Activated T-cell treated with anti-CD3 and anti-CD28 coated beads for 24 hours (primary cell): ENCODE results near the gene ADI1.
A peak's percentile ranks its signal among the peaks of the same experiment; 100 is the strongest.
"Not testable (repeated sequence)": the region's sequence is repeated elsewhere in the genome, so short reads cannot be mapped to it uniquely, and the experiment has no call there.

ENCODE experiments used
- DNase-seq: peaks from one replicate; pipeline ENCODE4 v3.0.0-alpha.2; 2020; ENCODE audit warnings: low read depth

The ADI1 gene

DNA sequence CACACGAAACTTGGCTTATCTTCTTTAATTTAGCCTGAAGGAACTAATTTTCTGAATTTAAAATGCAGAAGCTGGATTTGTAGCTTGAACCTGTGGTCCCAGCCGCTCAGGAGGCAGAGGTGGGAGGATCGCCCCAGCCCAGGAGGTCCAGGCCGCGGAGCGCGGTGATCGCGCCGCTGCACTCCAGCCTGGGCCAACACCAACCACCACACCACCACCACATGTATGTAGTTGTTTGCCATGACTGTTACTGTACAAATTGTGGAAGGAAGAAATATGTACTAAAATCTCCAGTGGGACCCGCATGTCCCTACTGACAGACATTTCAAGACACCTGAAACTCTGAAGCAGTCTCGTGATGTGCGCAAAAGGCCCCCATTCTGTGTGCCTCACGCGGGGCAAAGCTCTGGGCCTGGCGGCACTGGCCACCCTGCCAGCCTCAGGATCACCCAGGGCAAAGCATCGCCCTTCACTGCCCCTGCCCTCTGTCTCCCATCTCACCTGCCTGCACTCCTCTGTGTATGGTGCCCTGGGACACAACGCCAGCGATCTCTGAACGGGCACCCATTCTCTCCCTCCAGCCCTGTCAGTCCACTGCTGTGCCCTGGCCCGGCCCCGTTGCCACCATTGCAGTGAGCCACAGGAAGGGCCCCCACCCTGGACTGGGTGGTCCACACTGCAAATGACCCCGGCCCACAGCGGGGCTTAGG, 10.1 kb upstream of the ADI1 start:
- DNase-seq = no peak

DNA sequence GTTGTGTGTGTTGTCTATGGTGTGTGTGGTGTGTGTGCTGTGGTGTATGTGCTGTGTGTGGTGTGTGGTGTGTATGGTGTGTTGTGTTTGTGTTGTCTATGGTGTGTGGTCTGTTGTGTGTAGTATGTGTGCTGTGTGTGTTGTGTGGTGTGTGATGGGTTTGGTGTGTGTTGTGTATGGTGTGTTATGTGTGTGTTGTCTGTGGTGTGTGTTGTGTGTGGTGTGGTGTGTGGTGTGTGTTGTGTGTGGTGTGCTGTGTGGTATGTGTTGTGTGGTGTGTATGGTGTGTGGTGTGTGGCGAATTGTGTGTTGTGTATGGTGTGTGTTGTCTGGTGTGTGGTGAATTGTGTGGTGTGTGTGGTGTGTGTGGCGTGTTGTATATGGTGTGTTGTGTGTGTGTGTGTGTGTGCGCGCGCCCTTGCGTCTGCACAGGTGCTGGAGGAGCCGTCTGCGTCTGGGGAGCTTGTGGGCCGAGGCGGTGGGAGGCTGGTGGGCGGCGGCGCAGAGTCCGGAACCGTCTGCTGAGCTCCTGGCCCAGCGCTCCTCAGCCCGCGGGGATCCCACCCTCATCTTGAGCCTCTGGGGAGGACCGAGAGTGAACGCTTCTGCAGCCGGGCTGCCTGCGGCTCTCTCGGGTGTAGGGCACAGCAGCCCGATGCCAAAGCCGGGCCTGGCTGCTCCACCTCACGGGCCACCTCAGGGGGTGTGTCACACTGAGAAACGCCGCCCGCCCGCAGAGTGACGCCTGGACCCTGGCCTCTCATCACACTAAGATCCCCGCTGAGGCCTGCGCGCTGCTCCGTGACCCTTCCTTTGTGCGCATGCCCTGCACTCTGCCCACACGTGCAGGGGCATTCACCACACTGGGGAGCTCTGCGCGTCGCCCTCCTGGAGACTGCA, 8.8 kb upstream of the ADI1 start:
- DNase-seq = no peak

DNA sequence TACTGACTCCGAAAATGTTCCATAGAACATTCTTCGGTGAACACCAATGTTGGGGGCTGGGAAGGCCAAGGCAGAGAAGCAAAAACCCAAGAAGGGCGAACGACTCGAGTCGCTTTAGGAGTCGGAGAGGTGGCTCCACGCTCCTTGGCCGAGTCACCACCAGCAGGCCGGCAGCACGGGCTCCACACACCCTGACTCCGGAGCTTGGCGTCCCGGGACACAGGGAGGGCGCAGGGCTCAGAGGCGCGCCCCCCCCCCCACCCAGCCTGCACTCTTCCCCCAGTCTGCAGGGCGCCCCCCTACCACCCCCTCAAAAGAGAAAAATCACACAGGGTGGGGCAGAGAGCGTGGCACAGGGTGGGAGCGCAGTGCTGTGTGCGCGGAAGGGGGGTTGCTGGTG, 7.5 kb upstream of the ADI1 start:
- no peak for DNase-seq

DNA sequence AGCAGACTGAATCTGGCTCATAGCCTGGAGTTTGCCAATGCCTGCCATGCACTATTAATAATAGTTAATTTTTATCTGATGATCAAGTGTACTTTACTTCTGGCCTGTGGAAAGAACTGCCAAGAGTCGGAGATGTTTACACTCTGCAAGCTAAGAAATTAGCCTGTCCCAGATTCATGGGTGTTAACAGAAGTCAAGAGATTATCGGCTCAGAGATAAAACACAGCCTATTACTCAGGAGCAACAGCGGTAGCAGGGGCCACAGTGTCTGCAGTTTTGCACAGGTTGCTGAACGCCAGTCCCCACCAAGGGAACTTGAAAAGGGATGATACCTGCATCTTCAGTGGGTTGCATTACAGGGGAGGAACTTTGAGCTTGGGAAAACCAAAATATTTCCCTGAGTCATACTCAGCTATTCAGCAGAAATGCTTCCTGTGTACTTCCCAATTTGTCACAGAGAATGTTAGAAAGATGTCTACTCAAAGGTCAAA, 4.3 kb upstream of the ADI1 start:
- no peak for DNase-seq

DNA sequence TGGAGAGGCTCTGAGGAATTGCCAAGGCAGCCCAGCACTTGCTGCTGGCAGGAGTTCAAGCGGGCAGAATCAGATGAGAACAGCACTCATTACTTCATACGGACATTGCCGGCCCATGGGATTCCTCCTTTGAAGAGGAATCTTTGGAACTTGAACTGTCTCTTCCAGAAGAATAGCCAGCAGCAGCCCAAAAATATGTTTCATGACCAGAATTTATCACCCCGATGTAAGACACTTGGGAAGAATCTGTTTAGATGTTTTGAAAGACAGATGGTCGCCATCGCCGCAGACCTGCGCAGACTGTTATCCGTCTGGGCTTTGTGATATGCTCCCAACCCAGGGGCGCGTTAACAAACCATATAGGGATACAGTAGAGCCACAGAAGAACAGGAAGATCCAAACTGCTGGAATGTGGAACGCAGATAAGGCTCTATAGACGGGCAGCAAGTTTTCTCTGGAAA, 3.7 kb upstream of the ADI1 start:
- DNase-seq = no peak

DNA sequence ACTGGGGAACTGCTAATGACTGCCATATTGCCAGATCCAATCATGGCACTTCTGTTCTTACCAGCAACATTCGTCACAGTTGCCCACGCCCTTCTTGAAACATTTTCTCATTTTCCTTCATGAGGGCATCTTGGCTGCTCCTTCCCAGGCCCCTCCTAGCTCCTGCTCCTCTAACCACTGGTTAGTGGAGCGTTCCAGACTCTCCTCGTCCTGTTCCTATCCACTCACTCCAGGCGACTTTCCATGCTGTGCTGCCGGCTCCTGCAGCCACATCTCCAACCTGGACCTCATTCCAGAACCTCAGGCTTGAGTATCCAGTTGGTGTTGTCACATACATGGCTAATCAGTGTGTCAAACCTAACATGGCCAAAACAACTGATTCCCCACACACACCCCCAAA, 1.3 kb upstream of the ADI1 start:
- DNase-seq = no peak

DNA sequence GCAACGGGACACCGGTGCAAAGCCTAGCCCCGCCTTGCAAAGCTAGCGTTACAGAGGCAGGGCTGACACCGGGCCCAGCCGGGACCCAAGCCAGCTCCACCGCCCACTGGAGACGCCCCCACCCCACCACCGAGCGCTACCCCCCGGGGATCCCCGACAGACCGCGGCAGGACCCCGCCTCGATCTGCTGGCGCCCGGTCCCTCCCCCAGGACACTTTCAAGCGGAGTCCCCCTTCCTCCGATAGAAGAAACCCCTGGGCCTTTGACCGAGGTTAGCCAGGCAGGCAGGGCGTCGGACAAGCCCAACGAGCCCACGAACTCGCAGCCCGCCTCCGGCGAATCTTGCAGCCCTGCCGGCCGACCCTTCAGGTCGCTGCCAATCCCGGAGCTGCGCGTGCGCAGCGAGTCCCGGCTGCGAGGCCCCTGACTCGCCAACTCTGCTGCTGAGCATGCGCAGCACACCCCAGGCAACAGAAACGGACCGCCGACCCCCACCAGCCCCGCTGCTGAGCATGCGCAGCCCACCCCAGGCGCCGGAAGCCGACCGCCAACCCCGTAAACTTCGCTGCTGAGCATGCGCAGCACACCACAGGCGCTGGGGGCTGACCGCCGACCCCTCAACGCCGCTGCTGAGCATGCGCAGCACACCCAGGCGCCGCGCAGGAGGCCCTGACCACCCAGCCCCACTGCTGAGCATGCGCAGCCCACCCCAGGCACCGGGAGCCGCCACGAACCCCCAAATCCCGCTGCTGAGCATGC, 656 bp downstream of the ADI1 start:
- DNase-seq = peak; percentile 98

DNA sequence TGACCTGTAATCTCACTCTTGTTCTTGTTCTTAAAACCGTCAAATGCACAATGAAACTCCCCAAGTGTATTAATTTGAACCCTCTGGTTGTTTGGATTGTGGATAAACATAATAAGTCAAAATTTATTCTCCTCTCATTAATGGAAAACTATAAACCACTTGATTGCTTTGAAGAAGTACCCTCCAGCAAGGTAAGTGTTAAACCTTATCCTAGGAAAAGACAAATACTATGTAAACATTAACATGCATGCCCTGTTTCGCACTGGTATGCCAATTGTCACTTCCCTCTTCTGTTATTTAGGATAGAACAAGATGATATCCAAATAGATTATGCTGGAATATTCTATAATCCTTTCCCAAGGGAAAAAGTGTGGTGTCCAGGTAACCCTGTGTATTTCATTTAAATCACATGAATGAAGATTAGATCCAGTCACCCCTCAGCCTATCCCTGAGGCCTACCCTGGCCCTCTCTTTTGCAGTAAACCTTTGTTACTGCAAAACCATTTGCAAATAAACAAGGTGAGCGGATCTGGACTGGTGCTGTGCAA, 1.3 kb downstream of the ADI1 start:
- no peak for DNase-seq

DNA sequence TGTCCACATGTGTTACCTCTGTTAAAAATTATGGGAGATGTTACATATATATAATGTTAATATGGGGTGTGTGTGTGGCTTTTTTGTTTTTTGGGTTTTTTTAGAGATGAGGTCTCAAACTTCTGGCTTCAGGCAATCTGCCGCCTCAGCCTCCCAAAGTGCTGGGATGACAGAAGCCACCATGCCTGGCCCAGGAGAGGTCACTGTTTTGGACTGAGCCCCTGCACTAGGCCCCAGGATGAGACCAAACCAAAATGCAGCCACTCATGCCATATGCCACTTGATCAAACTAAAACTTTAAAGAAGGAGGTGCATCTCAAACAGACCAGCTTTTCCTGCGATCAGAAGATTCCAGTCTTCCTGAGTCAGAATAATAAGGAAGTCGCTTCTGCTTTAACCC, 2.5 kb downstream of the ADI1 start:
- DNase-seq = no peak

DNA sequence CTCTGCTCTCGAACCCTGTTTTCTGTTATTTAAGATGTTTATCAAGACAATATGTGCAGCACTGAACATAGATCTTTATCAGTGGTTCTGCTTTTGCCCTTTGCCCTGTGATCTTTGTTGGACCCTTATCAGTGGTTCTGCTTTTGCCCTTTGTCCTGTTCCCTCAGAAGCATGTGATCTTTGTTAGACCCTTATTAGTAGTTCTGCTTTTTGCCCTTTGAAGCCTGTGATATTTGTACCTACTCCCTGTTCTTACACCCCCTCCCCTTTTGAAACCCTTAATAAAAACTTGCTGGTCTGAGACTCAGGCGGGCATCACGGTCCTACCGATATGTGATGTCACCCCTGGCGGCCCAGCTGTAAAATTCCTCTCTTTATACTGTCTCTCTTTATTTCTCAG, 3.9 kb downstream of the ADI1 start:
- DNase-seq = not testable (repeated sequence)

DNA sequence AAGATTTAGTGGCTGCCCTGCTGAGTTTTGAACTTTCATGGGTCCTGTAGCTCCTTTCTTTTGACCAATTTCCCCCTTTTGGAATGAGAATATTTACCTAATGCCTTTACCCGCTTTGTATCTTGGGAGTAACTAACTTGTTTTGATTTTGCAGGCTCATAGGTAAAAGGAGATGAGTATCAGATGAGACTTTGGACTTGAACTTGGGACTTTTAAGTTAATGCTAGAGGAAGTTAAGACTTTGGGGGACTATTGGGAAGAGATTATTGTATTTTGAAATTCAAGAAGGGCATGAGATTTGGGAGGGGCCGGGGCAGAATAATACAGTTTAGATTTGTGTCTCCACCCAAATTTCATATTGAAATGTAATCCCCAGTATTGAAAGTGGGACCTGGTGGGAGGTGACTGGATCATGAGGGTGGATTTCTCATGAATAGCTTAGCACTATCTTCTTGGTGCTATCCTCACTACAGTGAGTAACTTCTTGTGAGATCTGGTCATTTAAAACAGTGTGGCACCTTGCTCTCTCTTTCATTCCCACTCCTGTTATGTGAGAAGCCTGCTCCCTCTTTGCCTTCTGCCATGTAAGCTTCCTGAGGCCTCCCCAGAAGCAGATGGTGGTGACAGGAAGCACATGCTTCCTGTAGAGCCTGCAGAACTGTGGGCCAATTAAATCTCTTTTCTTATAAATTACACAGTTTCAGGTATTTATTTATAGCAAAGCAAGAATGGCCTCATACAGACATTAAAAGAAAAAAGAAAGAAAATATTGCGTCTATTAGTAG, 6.1 kb downstream of the ADI1 start:
- DNase-seq = no peak

DNA sequence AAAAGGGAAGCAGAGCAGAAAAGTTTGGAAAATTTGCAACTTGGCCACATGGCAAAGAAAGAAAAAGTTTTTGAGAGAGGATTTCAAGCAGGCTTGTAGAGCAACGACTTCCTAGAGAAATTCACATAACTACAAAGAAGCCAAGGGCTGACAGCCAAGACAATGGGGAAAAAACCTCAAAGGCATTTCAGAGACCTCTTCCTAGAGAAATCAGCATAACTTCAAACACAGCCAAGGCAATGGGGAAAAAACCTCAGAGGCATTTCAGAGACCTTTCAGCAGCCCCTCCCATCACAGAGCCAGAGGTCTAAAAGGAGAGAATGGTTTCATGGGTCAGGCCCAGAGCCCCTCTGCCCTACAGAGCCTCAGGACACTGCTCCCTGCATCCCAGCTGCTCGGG, 7.2 kb downstream of the ADI1 start:
- DNase-seq = no peak

DNA sequence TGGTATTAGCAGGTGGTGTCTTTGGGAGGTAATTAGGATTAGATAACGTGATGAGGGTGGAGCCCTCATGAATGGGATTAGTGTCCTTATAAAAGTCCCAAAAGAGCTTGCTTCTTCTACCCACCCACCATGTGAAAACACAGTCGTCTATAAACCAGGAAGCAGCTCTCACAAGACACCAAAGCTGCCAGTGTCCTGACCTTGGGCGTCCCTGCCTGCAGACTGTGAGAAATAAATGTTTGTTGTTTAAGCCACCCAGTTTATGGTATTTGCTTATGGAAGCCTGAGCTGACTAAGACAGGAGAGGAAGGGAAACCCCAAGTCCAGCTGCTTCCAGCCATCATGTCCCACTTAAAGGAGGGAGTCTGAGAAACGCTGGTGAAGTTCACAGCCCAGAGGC, 13.6 kb downstream of the ADI1 start:
- DNase-seq = no peak

DNA sequence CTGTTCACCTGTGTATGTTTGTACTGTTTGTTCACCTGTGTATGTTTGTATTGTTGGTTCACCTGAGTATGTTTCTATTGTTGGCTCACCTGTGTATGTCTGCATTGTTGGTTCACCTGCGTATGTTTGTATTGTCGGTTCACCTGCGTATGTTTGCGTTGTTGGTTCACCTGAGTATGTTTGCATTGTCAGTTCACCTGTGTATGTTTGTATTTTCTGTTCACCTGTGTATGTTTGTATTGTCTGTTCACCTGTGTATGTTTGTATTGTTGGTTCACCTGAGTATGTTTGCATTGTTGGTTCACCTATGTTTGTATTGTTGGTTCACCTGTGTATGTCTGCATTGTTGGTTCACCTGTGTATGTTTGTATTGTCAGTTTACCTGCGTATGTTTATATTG, 14.6 kb downstream of the ADI1 start:
- DNase-seq = no peak

DNA sequence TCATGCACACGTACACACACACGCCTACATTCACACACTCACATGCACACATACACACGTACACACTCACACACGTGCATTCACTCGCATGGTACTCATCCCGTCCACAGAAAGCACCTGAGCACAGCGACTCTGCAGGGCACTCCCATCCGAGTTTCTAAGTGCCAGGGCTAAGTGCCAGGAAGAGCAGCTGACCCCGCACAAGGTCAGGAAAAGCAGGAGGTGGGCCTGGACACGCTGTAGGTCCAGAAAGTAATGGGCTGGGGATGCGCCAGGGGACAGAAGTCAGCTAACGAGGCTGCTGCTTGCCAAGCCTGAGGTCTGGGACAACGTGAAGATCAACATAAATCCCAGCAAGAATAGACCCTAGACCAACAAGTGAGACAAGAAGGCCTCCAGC, 15.8 kb downstream of the ADI1 start:
- DNase-seq = no peak

DNA sequence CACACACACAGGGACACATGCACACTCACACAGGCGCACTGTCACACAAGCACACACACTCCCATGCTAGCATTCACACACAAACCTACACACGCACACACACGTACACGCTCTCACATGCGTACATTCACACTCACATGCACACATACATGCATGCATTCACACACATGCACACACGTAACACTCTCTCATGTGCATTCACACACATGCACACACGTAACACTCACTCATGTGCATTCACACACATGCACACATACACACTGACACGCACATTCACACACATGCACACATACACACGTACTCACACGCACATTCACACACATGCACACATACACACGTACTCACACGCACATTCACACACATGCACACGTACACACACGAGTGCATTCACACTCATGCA, 16.3 kb downstream of the ADI1 start:
- no peak for DNase-seq

DNA sequence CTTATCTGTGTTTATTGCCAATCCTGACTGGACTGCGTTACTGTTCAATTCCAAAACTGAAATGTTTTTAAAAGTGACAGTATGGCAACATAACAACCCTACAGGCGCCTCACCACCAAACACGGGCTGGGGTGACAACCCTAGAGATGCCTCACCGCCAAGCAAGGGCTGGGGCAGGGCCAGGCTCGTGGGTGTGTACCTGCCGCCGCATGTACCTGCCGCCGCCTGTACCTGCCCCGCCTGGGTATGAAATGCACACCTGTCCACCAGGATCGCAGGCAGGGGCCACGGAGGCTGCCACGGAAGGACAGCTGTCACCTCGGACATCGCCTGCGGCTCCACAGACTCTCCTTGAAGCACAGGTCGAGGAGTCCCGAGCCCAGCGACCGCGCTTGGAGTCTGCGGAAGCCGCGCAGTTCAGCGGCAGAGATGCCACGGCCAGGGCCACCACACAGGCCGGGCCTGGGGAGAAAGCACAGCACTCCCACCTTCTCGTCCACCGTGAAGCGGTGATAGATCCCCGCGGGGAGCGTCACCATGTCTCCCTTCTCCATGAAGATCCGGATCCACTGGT, 18.9 kb downstream of the ADI1 start:
- no peak for DNase-seq

DNA sequence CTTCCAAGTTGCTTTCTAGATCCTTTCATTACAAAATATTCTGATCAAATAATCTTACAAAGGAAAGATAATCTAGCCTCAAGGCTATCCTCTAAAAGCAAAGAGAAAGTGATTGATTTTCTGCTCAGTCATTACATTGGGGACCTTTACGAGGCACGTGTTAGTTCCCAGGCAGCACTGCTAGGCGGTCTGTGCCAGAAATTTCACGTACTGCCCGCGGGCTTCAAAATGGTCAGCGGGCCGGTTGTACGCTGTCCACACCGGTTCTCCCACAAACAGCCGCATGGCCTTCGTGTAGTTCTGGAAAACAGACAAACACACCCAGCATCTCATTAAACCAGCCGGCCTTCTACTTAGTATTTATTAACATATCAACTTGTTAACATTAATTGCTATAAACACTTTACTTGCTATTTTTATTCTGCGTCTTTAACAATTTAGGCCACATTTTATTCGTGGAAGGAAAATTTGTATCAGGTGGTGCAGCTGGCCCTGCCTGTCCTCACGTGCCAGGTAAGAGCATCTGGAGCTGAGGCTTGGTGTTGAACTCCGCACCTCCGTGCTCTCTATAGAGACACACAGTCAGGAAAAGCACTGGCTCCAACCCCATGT, 20.4 kb downstream of the ADI1 start:
- no peak for DNase-seq

DNA sequence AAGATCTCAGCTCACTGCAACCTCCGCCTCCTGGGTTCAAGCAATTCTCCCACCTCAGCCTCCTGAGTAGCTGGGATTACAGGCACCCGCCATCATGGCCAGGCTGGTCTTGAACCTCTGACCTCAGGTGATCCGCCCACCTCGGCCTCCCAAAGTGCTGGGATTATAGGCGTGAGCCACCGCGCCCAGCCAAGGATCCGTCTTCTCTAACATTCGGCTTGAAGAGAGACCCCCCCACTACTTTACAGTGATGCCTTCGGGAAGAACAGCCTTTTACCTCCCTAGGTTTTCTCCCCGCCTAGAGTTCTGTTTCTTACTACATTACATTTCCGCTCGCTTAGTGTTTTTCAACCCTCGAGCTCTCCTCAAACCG, 22.6 kb downstream of the ADI1 start:
- not testable (repeated sequence) for DNase-seq

DNA sequence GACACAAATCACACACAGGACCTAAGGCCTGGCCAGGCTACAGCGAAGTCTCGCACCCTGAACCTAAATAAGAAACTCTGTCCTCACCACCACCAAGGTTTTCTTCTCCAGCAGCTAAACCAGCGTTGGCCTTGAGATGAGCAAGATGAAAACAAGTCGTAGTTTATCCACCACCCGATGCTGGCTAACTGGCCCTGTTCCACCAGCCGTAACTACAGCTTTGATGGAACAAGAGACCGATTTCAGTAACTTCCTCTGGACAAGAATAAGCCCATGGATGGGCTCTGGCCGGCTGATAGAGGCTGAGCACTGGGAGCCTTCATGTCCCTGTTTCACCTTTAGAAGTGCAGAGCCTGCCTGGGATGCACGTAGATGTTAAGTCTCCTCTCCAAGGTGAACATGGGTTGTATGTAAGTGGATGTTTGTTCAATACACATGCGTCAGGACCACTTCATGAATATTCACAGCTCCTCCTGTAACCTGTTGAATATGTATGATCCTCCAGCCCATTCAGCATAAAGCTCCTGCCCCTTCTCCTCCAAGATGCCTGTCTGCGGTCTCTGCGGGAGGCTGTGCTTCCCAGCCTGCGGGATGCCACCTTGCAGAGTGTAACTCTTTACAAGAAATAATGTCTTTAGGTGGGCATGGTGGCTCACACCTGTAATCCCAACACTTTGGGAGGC, 24.2 kb downstream of the ADI1 start:
- DNase-seq = no peak
